HepG2 (cell line): ENCODE measurements around the gene DEFB129. TPM values are rescaled to one million over a fixed set of nuclear protein-coding genes. Genes with fewer than 3 reads are reported as not detected.

Experiments
- ATAC-seq: fragments of 200-7000 bp; cut with Tn5 transposase; 3 replicates; pipeline ENCODE4 v1.9.1; 2020; ENCODE audit warnings: mild to moderate bottlenecking, moderate library complexity
- BruUV-seq: library from RNA; stranded (reverse); fragments of 400-500 nt; replicated peaks from 2 replicates; lab custom pipeline; 2021; lab: Mats Ljungman, UMichigan
- CTCF ChIA-PET: fragments of 300-600 bp; formaldehyde crosslinking; extraction: SDS; loops from one replicate; lab custom pipeline; 2021; ENCODE audit warnings: low total read pairs, inconsistent platforms, low intra/inter-chr PET ratio; lab: Yijun Ruan, JAX
- POLR2A ChIA-PET: fragments of 350-600 bp; sonication (Branson Sonifier 250); formaldehyde crosslinking; loops from one replicate; lab custom pipeline; 2020; ENCODE audit warnings: antibody characterized with exemption, inconsistent platforms; lab: Yijun Ruan, JAX
- DNase-seq: peaks from one replicate; pipeline ENCODE4 v3.0.0-alpha.2; 2015; ENCODE audit warnings: low spot score
- FAIRE-seq: peaks from 3 replicates; lab custom pipeline; 2011; peaks lifted over from hg19 to GRCh38; lab: Jason Lieb, UNC
- H2AFZ ChIP-seq: one replicate; pipeline ENCODE4 v1.6.1; 2011; ENCODE audit warnings: low read length, inconsistent platforms
- H3K27ac ChIP-seq: fragments of 300-600 bp; 3 replicates; pipeline ENCODE4 v1.8.0; 2011; ENCODE audit warnings: mixed run types, mild to moderate bottlenecking, mixed read lengths, low read length, inconsistent platforms; ENCODE audit not compliant: insufficient read depth; ENCODE audit errors: extremely low read length
- H3K27me3 ChIP-seq, 2 experiments: fragments of 200-600 bp in 1 of 2; 2 replicates in 1 of 2; 3 replicates in 1 of 2; pipeline versions ENCODE4 v1.6.0 to v1.8.0; 2011; ENCODE audit warnings: low read length in 2 of 2, mild to moderate bottlenecking in 2 of 2, moderate library complexity in 2 of 2, inconsistent platforms in 1 of 2; ENCODE audit not compliant: insufficient read depth in 2 of 2, control insufficient read depth in 1 of 2
- H3K36me3 ChIP-seq, 2 experiments: fragments of 200-600 bp in 1 of 2; replicated peaks in 1 of 2; 2 replicates in 1 of 2; 3 replicates in 1 of 2; pipeline versions ENCODE4 v1.5.1 to v1.8.0; 2011; ENCODE audit warnings: low read length in 2 of 2, inconsistent platforms in 1 of 2; ENCODE audit not compliant: insufficient read depth in 2 of 2, control insufficient read depth in 1 of 2
- H3K4me1 ChIP-seq: 2 replicates; pipeline ENCODE4 v1.5.1; 2012; ENCODE audit warnings: low read length, inconsistent platforms; ENCODE audit not compliant: insufficient read depth
- H3K4me2 ChIP-seq: 2 replicates; pipeline ENCODE4 v1.6.0; 2011; ENCODE audit warnings: low read depth, low read length, inconsistent platforms
- H3K4me3 ChIP-seq, 3 experiments: fragments of 200-600 bp in 1 of 3; sonication (generic), shearing (Covaris generic) in 1 of 3; replicated peaks in 1 of 3; 2 replicates each; pipeline ENCODE4 v1.5.1; 2011 to 2016; ENCODE audit warnings: low read length in 3 of 3, inconsistent platforms in 2 of 3, low read depth in 2 of 3, mild to moderate bottlenecking in 2 of 3, control low read depth in 1 of 3, mixed read lengths in 1 of 3; ENCODE audit not compliant: insufficient read depth in 1 of 3
- H3K79me2 ChIP-seq: one replicate; pipeline ENCODE4 v1.6.1; 2011; ENCODE audit warnings: low read length, inconsistent platforms; ENCODE audit not compliant: insufficient read depth
- H3K9ac ChIP-seq: 2 replicates; pipeline ENCODE4 v1.6.0; 2011; ENCODE audit warnings: mild to moderate bottlenecking, low read depth, low read length, inconsistent platforms; ENCODE audit not compliant: insufficient read depth
- H3K9me3 ChIP-seq: 2 replicates; pipeline ENCODE4 v1.5.1; 2012; ENCODE audit warnings: mild to moderate bottlenecking, low read length
- H4K20me1 ChIP-seq: 2 replicates; pipeline ENCODE4 v1.6.0; 2011; ENCODE audit warnings: inconsistent platforms, mild to moderate bottlenecking, low read length, moderate library complexity; ENCODE audit not compliant: insufficient read depth
- GTF3A ChIP-seq: sonication (generic); formaldehyde crosslinking; conservative IDR thresholded peaks from 2 replicates; pipeline ENCODE4 v1.4.0; 2020; ENCODE audit warnings: mild to moderate bottlenecking, missing genetic modification reagents
- KAT2B ChIP-seq: fragments of 150-350 bp; IDR thresholded peaks from 2 replicates; pipeline ENCODE4 v1.6.1; 2014; ENCODE audit warnings: low read depth, low read length, borderline replicate concordance
- ZBTB21 ChIP-seq: sonication (generic); formaldehyde crosslinking; IDR thresholded peaks from 2 replicates; pipeline ENCODE4 v1.4.0; 2020; ENCODE audit warnings: missing genetic modification reagents
- ZNF75D ChIP-seq: sonication (generic); formaldehyde crosslinking; IDR thresholded peaks from 2 replicates; pipeline ENCODE4 v1.8.1; 2023; ENCODE audit warnings: missing genetic modification reagents, mild to moderate bottlenecking, borderline replicate concordance
- WGBS: methylation state at CpG from one replicate; pipeline ENCODE4 v1.1.6; 2017; ENCODE audit warnings: low lambda C conversion rate; 5-methylcytosine and 5-hydroxymethylcytosine counted together
- in situ Hi-C: cut with HindIII; loops from 2 replicates; pipeline ENCODE4 v1.10.0; 2017; ENCODE audit warnings: low pct_unique_long_range_greater_than_20kb; ENCODE audit not compliant: extremely low pct_ligation_motif_present
- intact Hi-C: fragments of 100-400 bp; cut with micrococcal nuclease; formaldehyde crosslinking; loops from one replicate; pipeline ENCODE4 v1.10.0; 2022; ENCODE audit not compliant: unreplicated experiment
- polyA plus RNA-seq, 8 experiments: library from polyadenylated mRNA; depleted of rRNA in 3 of 8; stranded (reverse) in 7 of 8; unstranded in 1 of 8; fragments of >200 nt; fragmentation: Illumina TruSeq in 4 of 8; extraction: Trizol in 4 of 8; gene quantifications; 2 replicates each; pipeline versions ENCODE4 v1.2.1 to v1.2.3, GENCODE V29; 2011 to 2016; ENCODE audit warnings: low read depth in 4 of 8, missing spikeins in 1 of 8, mixed read lengths in 1 of 8; ENCODE audit not compliant: insufficient read depth in 1 of 8
- total RNA-seq, 5 experiments: library from RNA; depleted of rRNA; stranded (reverse); fragments of >200 nt; fragmentation: Illumina TruSeq; extraction: Trizol; gene quantifications; 2 replicates each; pipeline ENCODE4 v1.2.3, GENCODE V29; 2016; ENCODE audit warnings: low read depth in 1 of 5
- TF ChIP-seq, protein P1 (sequence below): sonication (generic); formaldehyde crosslinking; IDR thresholded peaks from 2 replicates; pipeline ENCODE4 v1.5.0; 2020; ENCODE audit warnings: mild to moderate bottlenecking, missing genetic modification reagents
- TF ChIP-seq, protein P2 (sequence below): IDR thresholded peaks from 2 replicates; pipeline ENCODE4 v1.6.1; 2018; ENCODE audit warnings: missing genetic modification reagents, mild to moderate bottlenecking, missing compliant biosample characterization

DEFB129 gene
- total and polyA plus RNA-seq, 2 of the 13 experiments (the other 11 are each of a cell fraction or from before 2014, with no cell fraction given) = not detected

DNA sequence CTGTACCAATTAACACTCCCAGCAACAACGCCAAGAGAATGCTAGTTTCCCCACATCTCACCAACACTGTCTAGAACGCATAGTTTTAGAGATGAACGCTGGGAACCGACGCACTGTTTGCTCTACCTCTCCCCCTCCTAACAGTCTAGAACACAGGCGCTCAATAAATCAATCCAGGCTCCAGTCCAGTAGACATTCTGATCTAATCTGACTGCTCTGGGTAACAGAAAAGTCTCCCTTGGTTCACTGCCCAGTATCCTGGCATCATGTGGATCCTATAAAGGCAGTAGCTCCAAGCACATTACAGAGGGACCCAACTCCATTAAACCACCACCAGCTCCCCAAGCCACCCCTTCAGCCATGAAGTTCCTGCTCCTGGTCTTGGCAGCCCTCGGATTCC lies 30.4 kb downstream of the DEFB129 start, which contains the start of gene DEFB132:
TSS of gene DEFB132 (plus strand) at position 306 of the 400 bp plus-strand sequence. CDS start at position 361, 55 bp downstream.
- ATAC-seq (no peak), FAIRE-seq (no peak), DNase-seq (no peak)
- no peak within 1 kb of the TSS for H3K9ac ChIP-seq
- no peak within 1 kb of the TSS for H3K4me3 ChIP-seq
- POLR2A ChIA-PET = interaction anchor here (1.0 kb wide), 1 partner anchor 9 kb away, joined by 3 read pairs; no protein-coding TSS in a partner anchor
- no peak within 1 kb of the TSS for H3K4me2 ChIP-seq
- H4K20me1 ChIP-seq = no peaks in the 10 kb centered on the region
- TF ChIP-seq, protein P1, sequence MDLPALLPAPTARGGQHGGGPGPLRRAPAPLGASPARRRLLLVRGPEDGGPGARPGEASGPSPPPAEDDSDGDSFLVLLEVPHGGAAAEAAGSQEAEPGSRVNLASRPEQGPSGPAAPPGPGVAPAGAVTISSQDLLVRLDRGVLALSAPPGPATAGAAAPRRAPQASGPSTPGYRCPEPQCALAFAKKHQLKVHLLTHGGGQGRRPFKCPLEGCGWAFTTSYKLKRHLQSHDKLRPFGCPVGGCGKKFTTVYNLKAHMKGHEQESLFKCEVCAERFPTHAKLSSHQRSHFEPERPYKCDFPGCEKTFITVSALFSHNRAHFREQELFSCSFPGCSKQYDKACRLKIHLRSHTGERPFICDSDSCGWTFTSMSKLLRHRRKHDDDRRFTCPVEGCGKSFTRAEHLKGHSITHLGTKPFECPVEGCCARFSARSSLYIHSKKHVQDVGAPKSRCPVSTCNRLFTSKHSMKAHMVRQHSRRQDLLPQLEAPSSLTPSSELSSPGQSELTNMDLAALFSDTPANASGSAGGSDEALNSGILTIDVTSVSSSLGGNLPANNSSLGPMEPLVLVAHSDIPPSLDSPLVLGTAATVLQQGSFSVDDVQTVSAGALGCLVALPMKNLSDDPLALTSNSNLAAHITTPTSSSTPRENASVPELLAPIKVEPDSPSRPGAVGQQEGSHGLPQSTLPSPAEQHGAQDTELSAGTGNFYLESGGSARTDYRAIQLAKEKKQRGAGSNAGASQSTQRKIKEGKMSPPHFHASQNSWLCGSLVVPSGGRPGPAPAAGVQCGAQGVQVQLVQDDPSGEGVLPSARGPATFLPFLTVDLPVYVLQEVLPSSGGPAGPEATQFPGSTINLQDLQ (CRISPR knock-in tag) = no peak
- TF ChIP-seq, protein P2, sequence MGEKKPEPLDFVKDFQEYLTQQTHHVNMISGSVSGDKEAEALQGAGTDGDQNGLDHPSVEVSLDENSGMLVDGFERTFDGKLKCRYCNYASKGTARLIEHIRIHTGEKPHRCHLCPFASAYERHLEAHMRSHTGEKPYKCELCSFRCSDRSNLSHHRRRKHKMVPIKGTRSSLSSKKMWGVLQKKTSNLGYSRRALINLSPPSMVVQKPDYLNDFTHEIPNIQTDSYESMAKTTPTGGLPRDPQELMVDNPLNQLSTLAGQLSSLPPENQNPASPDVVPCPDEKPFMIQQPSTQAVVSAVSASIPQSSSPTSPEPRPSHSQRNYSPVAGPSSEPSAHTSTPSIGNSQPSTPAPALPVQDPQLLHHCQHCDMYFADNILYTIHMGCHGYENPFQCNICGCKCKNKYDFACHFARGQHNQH (CRISPR knock-in tag) = no peak
- no peak for TF ChIP-seq GTF3A
- TF ChIP-seq ZNF75D (CRISPR knock-in tag) = no peak
- TF ChIP-seq ZBTB21 (CRISPR knock-in tag) = no peak
- peak; percentile 80; the same call in 1 of the 2 replicates for TF ChIP-seq KAT2B
- CTCF ChIA-PET = no interaction called here
- H3K27ac ChIP-seq = no peak within 1 kb of the TSS
- WGBS = 5% methylated on average over 7 of the region's 7 CpGs
- H2AFZ ChIP-seq = no peak within 1 kb of the TSS
- peaks cover 2 to 31% of the 10 kb centered on the region in 2 experiments; a peak in 4 of 5 replicates for H3K27me3 ChIP-seq
- intact Hi-C loops (no loop called here), in situ Hi-C loops (no loop called here)
- H3K79me2 ChIP-seq = no peaks in the 10 kb centered on the region
- H3K36me3 ChIP-seq = no peaks in the 10 kb centered on the region
- no TSS peak for BruUV-seq
- no peaks in the 10 kb centered on the region for H3K9me3 ChIP-seq
- no peaks in the 10 kb centered on the region for H3K4me1 ChIP-seq
